ENCODE measurements around the gene STUM.
"Not testable (repeated sequence)": the region's sequence is repeated elsewhere in the genome, so short reads cannot be mapped to it uniquely, and the experiment has no call there.

The STUM gene

DNA sequence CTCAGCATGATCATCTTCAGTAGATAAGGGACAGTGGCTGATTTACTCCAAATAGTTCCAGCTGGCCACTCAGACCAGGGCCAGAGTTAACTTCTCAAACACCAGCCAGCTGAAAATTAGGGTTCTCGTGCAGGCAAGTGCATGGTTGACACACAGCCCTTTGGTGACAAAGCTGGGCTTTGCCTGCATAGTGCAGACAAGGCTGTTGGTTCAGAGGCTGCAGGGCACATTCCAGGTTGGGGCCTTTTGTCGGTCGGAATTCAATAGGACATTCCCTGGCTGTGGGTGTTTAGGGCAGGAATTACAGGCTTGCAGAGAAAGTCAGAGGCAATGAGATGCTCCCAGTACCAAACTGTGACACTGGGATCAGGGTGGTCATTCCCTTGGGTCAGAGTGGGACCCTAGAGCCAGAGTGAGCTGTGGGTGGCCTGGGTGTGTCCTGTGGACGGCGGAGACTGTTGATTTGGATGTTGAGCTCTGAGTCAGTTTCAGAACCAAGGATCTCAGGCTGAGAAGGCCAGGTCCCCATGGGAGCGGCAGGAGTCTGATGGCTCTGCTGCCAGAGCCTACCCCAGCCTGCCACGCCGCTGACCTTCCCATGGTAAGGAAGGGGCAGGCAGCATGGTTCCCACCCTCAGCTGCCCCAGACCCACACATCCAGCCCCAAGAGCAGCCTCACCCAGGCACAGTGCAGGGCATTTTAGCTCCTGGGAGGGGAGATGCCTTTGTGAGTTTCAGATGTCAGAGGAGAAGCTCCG lies 56.2 kb downstream of the STUM start:
- no peak for DNase-seq (ENCODE audit: low read depth)

DNA sequence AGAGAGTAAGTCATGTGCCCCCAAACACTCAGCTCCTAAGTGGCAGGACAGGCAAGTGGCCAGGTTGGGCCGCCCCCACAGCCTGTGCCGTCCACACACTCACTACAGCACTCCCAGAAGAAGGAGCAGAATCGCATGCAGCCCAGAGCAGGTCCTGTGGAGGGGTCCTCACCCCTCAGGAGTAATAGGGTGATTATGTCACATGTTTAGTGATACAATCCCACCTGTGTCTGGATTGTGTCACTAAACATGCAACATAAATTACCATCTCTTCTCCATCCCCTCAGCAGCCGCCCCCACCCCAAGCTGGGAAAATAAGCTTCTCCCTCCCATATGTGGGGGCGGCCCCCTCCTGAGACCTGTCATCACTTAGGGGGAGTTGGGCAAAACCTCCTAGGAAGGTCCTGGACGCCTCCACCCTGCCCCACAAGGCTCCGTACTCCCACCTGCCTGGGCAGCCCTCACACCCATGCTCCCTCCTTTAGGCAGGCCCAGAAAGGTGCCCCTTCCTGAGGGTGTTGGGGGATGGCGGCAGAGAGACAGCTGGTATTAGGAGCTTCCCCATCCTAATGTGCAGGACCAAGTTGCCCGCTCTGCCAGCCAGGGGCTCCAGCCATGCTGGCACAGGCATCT lies 56.9 kb downstream of the STUM start:
- no peak for DNase-seq (ENCODE audit: low read depth)

DNA sequence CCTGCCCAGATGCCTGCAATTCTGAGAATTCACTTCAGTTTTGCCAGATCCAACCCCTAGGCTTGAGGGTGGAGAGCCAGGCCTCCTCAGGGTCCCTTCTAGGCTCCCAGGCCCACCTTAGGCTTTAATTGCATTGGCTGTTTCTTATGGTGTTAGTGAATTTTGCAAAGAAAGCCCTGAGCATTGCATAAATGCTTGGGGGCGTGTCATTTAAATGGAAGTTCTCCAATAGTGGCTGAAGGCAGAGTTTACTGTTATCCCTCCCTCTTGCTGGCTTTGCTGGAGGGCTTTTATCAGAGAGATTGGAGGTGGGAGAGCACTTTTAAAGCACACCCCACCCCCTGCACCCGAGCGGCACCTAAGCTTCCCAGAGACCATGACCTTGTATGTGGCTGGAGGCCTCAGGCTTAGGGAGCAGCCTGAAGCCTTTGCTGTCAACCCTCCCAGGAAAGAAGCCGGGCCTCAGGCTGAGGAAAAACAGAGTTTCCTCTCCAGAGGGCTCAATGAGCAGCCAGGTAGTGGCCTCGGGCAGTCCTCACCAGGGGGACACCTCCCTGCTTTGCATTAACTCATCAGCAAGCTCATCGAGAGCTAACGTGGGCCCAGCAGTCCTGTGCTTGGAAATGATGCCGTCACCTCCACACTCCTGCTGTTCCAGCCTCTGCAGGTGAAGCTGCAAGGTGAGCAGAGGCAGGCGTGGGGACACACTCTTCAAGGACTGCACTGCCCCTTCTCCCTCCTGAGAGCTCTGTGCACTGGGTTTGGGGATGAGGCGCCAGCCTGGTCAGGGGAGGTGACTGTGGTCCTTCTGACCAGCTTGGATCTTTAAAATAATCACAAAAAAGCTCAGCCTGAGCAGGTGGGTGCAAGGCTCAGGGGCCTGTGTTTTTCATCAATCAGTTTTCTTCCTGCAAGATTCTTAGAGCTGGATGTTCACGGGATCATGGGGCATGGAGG lies 58.0 kb downstream of the STUM start:
- no peak for DNase-seq (ENCODE audit: low read depth)

- no peak for DNase-seq (ENCODE audit: low read depth)
These were observed 58.7 kb downstream of the STUM start for GRCh38 chr1:226607268-226607660.

GRCh38 chr1:226607821-226608220 lies 59.3 kb downstream of the STUM start:
- no peak for DNase-seq (ENCODE audit: low read depth)

DNA sequence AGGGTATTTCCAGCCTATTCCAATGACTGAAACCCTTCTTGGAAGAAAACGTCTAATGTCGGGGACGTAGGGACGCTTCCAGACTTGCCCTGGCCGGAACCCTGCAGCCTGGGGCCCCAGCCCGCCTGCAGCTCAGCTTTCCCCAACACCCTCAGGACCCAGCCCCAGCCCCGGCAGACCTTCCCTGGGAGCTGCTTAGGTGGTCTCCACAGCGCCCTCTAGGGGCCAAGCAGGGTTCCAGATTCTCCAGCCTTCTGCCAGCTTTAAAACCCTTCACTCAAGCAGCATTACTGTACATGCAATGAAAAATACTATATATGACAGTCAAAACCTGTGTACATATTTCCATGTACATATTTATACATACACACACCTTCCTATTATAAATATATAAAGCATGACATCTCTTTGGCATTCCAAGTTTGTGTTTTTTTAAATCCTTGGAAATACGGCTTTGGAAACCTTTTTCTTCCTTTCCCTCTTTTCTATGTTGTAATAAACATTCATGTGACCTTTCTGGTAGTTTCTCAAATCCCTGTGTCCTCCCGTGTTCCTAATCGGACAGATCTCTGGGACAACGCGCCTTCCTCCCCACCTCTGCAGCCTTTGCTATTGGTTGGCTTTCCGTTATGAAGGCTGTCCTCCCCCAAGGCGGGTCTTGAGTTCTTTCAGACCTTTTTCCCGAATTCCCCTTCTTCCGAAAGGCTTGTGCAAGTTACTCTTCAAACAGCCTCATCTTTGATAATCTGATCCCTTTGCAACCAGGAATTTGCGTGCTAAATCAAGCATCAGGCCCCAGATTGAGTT lies 60.3 kb downstream of the STUM start:
- peak; percentile 55 for DNase-seq (ENCODE audit: low read depth)

DNA sequence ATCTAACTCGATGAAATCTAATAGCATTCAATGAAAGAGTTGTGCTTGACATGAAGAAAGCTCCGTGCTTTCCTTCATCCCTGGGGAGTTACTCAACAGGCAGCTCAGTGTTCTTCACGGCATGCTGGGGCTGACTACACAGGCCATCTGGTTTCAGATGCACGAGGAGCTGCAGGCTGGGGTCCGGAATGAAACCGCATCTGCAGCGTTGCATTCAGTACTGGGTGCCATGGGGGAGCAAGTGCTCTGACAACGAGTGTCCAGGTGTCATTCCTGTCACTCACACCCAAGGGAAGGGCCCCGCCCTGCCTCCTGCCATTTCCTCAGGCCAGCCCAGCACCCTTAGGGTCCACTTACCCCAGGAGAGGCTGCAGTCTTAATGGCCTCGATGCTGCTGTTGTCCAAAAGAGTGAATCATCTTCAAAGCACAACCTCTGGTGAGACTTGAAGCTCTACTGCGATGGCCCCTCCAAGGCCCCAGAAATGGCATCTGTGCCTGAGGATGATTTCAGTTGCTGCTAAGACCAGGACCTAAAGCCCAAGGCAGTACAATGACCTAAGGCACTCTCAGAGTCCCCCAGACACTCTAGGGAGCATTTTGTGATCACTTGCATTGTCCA lies 61.4 kb downstream of the STUM start:
- no peak for DNase-seq (ENCODE audit: low read depth)

GRCh38 chr1:226610671-226611070 lies 62.1 kb downstream of the STUM start:
- no peak for DNase-seq (ENCODE audit: low read depth)

DNA sequence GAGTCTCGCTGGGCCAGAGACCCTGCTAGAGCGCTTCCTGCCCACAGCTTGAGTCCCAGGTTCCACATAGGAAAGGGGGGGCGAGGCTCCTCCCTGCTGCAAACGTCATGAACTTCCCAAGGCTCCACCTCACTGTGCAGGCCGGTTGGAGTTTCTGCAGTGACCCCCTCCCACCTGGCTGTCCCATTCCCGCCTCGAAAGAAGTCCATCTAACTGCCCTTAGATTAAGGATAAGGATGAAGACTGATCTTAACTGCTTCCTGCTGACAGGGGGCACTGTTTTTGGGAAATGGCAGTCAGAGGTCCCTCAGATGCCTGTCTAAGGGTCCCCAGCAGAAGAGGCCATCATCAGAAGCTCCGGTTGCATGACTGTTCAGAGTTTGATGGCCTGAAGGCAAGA lies 62.7 kb downstream of the STUM start:
- DNase-seq (ENCODE audit: low read depth) = no peak

DNA sequence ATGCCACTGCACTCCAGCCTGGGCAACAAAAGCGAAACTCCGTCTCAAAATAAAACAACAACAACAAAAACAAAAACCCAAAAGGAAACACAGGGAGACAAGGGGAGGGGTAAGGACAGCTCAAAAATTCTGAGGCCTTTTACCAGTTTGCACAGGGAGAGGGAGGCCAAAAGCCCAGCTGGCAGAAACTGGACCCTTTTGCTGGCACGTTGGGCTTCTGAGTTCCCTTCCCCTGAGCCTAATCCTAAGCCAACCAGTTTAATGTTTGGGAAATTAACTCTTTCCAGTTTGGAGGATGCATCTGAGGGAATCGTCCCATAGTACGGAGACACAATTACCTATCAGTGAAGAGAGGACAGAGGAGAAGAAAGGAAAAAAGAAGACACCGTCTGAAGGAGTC lies 63.4 kb downstream of the STUM start:
- DNase-seq (ENCODE audit: low read depth) = not testable (repeated sequence)

- no peak for DNase-seq (ENCODE audit: low read depth)
These were observed 67.3 kb downstream of the STUM start for GRCh38 chr1:226615876-226616275.

- DNase-seq (ENCODE audit: low read depth) = no peak
These were observed 68.1 kb downstream of the STUM start for GRCh38 chr1:226616636-226617035.

DNA sequence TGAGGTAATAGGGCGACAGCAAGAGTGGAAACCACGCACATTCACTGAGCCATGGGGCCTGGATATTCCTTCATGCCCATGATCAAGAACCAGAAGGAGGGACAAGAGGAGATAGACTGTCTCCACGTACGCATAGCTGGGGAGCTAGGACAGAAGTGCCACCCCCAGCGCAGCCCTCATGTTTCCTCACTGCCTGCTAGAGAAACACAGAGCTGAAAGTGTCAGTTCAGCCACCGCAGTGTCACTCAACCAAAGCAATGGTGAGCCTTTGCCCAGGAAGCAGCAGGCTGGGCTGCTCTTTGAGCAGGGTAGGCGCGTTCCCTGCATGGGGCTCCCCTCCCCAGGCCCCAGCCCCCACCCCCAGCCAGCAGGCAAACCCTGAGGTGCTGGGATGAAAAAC lies 68.5 kb downstream of the STUM start:
- DNase-seq (ENCODE audit: low read depth) = no peak

DNA sequence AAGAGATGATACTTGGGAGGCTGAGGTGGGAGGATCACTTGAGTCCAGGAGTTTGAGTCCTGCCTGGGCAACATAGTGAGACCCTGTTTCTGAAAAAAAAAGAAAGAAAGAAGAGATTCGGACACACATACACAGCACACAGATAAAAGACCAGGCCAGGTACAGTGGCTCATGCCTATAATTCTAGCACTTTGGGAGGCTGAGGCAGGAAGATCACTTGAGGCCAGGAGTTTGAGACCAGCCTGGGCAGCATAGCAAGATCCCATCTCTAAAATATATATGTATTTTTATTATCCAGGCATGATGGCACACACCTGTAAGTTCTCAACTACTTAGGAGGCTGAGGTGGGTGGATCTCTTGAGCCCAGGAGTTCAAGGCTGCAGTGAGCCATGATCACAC lies 69.2 kb downstream of the STUM start:
- DNase-seq (ENCODE audit: low read depth) = not testable (repeated sequence)

- no peak for DNase-seq (ENCODE audit: low read depth)
These were observed 69.8 kb downstream of the STUM start for GRCh38 chr1:226618380-226618779.

- DNase-seq (ENCODE audit: low read depth) = no peak
These were observed 70.5 kb downstream of the STUM start for GRCh38 chr1:226619031-226619430.

- DNase-seq (ENCODE audit: low read depth) = no peak
These were observed 73.4 kb downstream of the STUM start for GRCh38 chr1:226622012-226622411.

GRCh38 chr1:226624526-226624925 lies 76.0 kb downstream of the STUM start:
- no peak for DNase-seq (ENCODE audit: low read depth)

GRCh38 chr1:226625326-226625725 lies 76.8 kb downstream of the STUM start:
- DNase-seq (ENCODE audit: low read depth) = no peak

- no peak for DNase-seq (ENCODE audit: low read depth)
These were observed 77.4 kb downstream of the STUM start for GRCh38 chr1:226625832-226626576.

DNA sequence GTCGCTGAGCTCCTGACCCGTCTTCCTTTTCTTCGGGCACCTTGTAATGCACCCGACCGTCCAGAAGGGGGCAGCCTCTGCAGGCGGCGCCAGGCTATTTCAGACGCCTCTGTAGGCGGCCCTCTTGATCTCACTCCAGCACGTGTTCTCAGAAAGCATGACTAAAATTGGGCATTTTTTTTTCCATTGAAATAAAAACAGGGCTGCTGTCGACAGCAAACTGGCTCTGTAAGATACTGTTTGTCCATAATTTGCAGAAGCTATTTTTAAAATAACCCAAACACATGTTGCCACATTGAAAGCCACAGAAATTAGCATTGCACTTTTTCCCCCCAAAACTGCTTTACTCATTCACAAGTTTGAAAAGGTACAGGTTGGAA lies 78.0 kb downstream of the STUM start:
- peak; percentile 63 for DNase-seq (ENCODE audit: low read depth)

Data from stimulated activated CD8-positive, alpha-beta memory T cell treated with anti-CD3 and anti-CD28 coated beads, Interleukin-4, amount 100 ng/mL, for 24 hours (primary cell).